OCI-LY7 (cell line): ENCODE measurements around the gene BHLHE40. TPM values are rescaled to one million over a fixed set of nuclear protein-coding genes. Genes with fewer than 3 reads are reported as not detected.
"Not testable (repeated sequence)": the region's sequence is repeated elsewhere in the genome, so short reads cannot be mapped to it uniquely, and the experiment has no call there.

Experiments
- BruUV-seq: library from RNA; stranded (reverse); fragments of 400-500 nt; replicated peaks from 2 replicates; lab custom pipeline; 2021; lab: Mats Ljungman, UMichigan
- CTCF ChIA-PET: fragments of 300-600 bp; sonication (Branson Sonifier 250); formaldehyde crosslinking; loops from one replicate; lab custom pipeline; 2022; ENCODE audit warnings: antibody characterized with exemption; ENCODE audit not compliant: unreplicated experiment; lab: Charles Lee
- POLR2A ChIA-PET: fragments of 300-600 bp; sonication (Branson Sonifier 250); formaldehyde crosslinking; loops from one replicate; lab custom pipeline; 2022; ENCODE audit warnings: antibody characterized with exemption; lab: Charles Lee
- DNase-seq: peaks from one replicate; pipeline ENCODE4 v3.0.0-alpha.2; 2015; ENCODE audit warnings: low spot score
- H2AFZ ChIP-seq: fragments of 200-600 bp; sonication (generic), shearing (Covaris generic); 2 replicates; pipeline ENCODE4 v1.6.1; 2014; ENCODE audit warnings: mild to moderate bottlenecking, antibody characterized with exemption, low read length, moderate library complexity
- H3K27ac ChIP-seq: fragments of 200-600 bp; sonication (generic); 2 replicates; pipeline ENCODE4 v1.5.1; 2014; ENCODE audit warnings: mixed run types, low read depth, mild to moderate bottlenecking, moderate library complexity, low read length, inconsistent platforms; ENCODE audit not compliant: poor library complexity, severe bottlenecking
- H3K36me3 ChIP-seq: fragments of 200-600 bp; sonication (generic); 2 replicates; pipeline ENCODE4 v1.6.1; 2014; ENCODE audit warnings: mild to moderate bottlenecking, antibody characterized with exemption, low read length, moderate library complexity, mixed read lengths; ENCODE audit not compliant: insufficient read depth
- H3K4me1 ChIP-seq: fragments of 200-600 bp; sonication (generic); 2 replicates; pipeline ENCODE4 v1.5.1; 2014; ENCODE audit warnings: mild to moderate bottlenecking, low read length; ENCODE audit not compliant: insufficient read depth, poor library complexity, severe bottlenecking
- H3K4me2 ChIP-seq: fragments of 200-600 bp; sonication (generic); 2 replicates; pipeline ENCODE4 v1.6.1; 2014; ENCODE audit warnings: mild to moderate bottlenecking, low read length
- H3K4me3 ChIP-seq: fragments of 200-600 bp; sonication (generic); 2 replicates; pipeline ENCODE4 v1.5.1; 2014; ENCODE audit warnings: mild to moderate bottlenecking, low read depth, low read length; ENCODE audit not compliant: poor library complexity, severe bottlenecking
- H3K79me2 ChIP-seq: fragments of 200-600 bp; sonication (generic); 2 replicates; pipeline ENCODE4 v1.6.1; 2016; ENCODE audit warnings: low read depth, mild to moderate bottlenecking, low read length, moderate library complexity, mixed read lengths; ENCODE audit not compliant: insufficient read depth
- H3K9me2 ChIP-seq: fragments of 200-600 bp; sonication (generic); 2 replicates; pipeline ENCODE4 v1.6.1; 2016; ENCODE audit warnings: mild to moderate bottlenecking, low read length, mixed read lengths; ENCODE audit not compliant: insufficient read depth
- H3K9me3 ChIP-seq: fragments of 200-600 bp; sonication (generic); 2 replicates; pipeline ENCODE4 v1.6.1; 2014; ENCODE audit warnings: mild to moderate bottlenecking, mixed run types, low read length, mixed read lengths
- H4K20me1 ChIP-seq: fragments of 200-600 bp; sonication (generic); 2 replicates; pipeline ENCODE4 v1.6.1; 2014; ENCODE audit warnings: mild to moderate bottlenecking, antibody characterized with exemption, low read length, moderate library complexity, mixed read lengths; ENCODE audit not compliant: insufficient read depth
- EZH2phosphoT487 ChIP-seq: fragments of 200-600 bp; sonication (generic); IDR thresholded peaks from 2 replicates; pipeline ENCODE4 v1.6.1; 2018; ENCODE audit warnings: low read depth, borderline replicate concordance, mild to moderate bottlenecking, mixed run types, antibody characterized with exemption, low read length, moderate library complexity, mixed read lengths
- intact Hi-C: fragments of 100-400 bp; cut with micrococcal nuclease; formaldehyde crosslinking; loops from one replicate; pipeline ENCODE4 v1.10.0; 2022; ENCODE audit not compliant: unreplicated experiment
- total RNA-seq, 2 experiments: library from RNA; depleted of rRNA in 1 of 2; stranded (reverse); fragments of >200 nt in 1 of 2; shearing (Covaris generic) in 1 of 2; gene quantifications; 2 replicates each; pipeline ENCODE4 v1.2.3, GENCODE V29; 2014 to 2022
- TF ChIP-seq, protein P1 (sequence below): fragments of 200-600 bp; sonication (generic); conservative IDR thresholded peaks from 2 replicates; pipeline ENCODE4 v1.5.1; 2014; ENCODE audit warnings: mild to moderate bottlenecking, antibody characterized with exemption, low read length, moderate library complexity, mixed read lengths

Gene BHLHE40
- total RNA-seq, 2 experiments from 2014 or later, result 0.11 to 0.35 TPM

DNA sequence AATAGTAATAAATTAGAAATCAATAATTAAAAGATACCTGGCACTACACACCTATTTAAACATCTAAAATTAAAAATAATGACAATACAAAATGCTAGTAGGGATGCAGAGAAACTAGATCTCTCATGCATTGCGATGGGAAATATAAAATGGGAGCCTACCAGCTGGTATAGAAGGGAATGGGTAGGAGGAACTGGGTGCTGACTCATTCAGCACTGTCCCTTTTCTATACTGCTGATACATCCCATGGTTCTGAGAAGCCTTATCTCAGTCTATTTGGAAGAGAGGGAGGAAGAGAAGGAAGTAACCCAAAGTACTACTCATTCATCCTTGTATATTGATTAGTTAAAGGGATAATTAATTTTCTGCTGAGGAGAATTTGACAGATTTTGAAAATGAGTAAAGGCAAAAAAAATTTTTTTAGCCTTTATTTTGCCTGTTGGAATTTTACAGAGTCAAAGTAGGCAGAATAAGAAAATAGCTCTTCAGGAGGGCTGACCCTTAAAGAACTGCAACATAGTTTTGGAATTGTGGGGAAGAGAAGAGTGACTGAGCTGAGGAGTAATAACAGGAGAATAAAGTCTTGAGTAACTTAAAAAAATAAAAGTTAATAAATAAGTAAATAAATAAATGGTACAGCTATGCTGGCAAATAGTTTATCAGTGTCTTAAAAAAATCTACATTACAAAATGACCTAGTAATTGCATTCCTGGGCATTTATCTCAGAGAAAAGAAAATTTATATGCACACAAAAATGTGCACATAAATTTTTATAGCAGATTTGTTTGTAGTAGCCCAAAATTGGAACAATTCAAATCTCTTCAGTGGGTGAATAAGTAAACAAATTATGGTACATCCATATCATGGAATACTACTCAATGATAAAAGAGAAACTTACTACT lies 15.3 kb upstream of the BHLHE40 start:
- DNase-seq, result no peak
- H3K9me3 ChIP-seq, result peaks cover 3% of the 10 kb centered on the region; the same call in 1 of the 2 replicates
- no peaks in the 10 kb centered on the region for H4K20me1 ChIP-seq
- H3K27ac ChIP-seq, result no peak overlapping the region
- no peak overlapping the region for H3K4me2 ChIP-seq
- ChIA-PET POLR2A (no interaction called here), CTCF (no interaction called here)
- no peaks in the 10 kb centered on the region for H3K36me3 ChIP-seq
- TF ChIP-seq, protein P1, sequence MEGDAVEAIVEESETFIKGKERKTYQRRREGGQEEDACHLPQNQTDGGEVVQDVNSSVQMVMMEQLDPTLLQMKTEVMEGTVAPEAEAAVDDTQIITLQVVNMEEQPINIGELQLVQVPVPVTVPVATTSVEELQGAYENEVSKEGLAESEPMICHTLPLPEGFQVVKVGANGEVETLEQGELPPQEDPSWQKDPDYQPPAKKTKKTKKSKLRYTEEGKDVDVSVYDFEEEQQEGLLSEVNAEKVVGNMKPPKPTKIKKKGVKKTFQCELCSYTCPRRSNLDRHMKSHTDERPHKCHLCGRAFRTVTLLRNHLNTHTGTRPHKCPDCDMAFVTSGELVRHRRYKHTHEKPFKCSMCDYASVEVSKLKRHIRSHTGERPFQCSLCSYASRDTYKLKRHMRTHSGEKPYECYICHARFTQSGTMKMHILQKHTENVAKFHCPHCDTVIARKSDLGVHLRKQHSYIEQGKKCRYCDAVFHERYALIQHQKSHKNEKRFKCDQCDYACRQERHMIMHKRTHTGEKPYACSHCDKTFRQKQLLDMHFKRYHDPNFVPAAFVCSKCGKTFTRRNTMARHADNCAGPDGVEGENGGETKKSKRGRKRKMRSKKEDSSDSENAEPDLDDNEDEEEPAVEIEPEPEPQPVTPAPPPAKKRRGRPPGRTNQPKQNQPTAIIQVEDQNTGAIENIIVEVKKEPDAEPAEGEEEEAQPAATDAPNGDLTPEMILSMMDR, result no peak
- no peak for TF ChIP-seq EZH2phosphoT487
- H3K4me3 ChIP-seq, result no peak overlapping the region
- no peak overlapping the region for H2AFZ ChIP-seq
- BruUV-seq, result no TSS peak
- H3K79me2 ChIP-seq, result no peaks in the 10 kb centered on the region
- no peaks in the 10 kb centered on the region for H3K9me2 ChIP-seq
- intact Hi-C loops, result no loop called here
- H3K4me1 ChIP-seq, result no peaks in the 10 kb centered on the region

DNA sequence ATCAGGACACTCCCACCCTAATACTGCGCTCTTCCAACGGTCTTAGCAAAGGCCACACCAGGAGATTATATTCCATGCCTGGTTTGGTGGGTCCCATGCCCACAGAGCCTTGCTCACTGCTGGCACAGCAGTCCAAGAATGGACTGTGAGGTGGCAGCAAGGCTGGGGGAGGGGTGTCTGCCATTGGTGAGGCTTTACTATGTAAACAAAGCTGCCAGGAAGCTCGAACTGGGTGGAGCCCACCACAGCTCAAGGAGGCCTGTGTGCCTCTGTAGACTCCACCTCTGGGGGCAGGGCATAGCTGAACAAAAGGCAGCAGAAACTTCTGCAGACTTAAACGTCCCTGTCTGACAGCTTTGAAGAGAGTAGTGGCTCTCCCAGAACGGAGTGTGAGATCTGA lies 13.2 kb upstream of the BHLHE40 start:
- POLR2A ChIA-PET, result interaction anchor here (0.5 kb wide), 1 partner anchor 502 kb away, joined by 3 read pairs; no protein-coding TSS in a partner anchor
- H2AFZ ChIP-seq, H3K4me3 ChIP-seq, H3K79me2 ChIP-seq, H3K27ac ChIP-seq, BruUV-seq, intact Hi-C loops, H3K36me3 ChIP-seq, H3K9me3 ChIP-seq, H3K4me1 ChIP-seq, H4K20me1 ChIP-seq, DNase-seq, H3K4me2 ChIP-seq, CTCF ChIA-PET, H3K9me2 ChIP-seq: not testable (repeated sequence)

DNA sequence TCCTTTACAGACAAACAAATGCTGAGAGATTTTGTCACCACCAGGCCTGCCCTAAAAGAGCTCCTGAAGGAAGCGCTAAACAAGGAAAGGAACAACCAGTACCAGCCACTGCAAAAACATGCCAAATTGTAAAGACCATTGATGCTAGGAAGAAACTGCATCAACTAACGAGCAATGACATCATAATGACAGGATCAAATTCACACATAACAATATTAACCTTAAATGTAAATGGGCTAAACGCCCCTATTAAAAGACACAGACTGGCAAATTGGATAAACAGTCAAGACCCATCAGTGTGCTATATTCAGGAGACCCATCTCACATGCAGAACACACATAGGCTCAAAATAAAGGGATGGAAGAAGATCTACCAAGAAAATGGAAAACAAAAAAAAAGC lies 11.6 kb upstream of the BHLHE40 start:
- H2AFZ ChIP-seq, CTCF ChIA-PET, H3K9me3 ChIP-seq, H3K36me3 ChIP-seq, H3K27ac ChIP-seq, POLR2A ChIA-PET, H3K4me2 ChIP-seq, H4K20me1 ChIP-seq, BruUV-seq, H3K9me2 ChIP-seq, DNase-seq, H3K4me3 ChIP-seq, H3K79me2 ChIP-seq, intact Hi-C loops, H3K4me1 ChIP-seq: not testable (repeated sequence)

DNA sequence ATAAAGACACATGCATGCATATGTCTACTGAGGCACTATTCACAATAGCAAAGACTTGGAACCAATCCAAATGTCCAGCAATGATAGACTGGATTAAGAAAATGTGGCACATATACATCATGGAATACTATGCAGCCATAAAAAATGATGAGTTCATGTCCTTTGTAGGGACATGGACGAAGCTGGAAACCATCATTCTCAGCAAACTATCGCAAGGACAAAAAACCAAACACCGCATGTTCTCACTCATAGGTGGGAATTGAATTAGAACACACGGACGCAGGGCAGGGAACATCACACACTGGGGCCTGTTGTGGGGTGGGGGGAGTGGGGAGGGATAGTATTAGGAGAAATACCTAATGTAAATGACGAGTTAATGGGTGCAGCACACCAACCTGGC lies 7.8 kb upstream of the BHLHE40 start:
- H3K36me3 ChIP-seq, H3K27ac ChIP-seq, H2AFZ ChIP-seq, H3K4me3 ChIP-seq, H3K9me2 ChIP-seq, CTCF ChIA-PET, H4K20me1 ChIP-seq, H3K4me2 ChIP-seq, H3K79me2 ChIP-seq, DNase-seq, H3K9me3 ChIP-seq, BruUV-seq, H3K4me1 ChIP-seq, POLR2A ChIA-PET, intact Hi-C loops: not testable (repeated sequence)
